Tibial artery (tissue), 4 donors: Measurements from ENCODE around the gene CDC20.

Experiments used
- DNase-seq, 2 donors: peaks; one replicate each; pipeline ENCODE4 v3.0.0-alpha.2; 2019
- H3K27ac ChIP-seq, 2 donors: fragments of 200-600 bp; sonication (generic) in 1 of 2; 1 replicate in 1 of 2; 2 replicates in 1 of 2; pipeline ENCODE4 v1.5.1; 2018 to 2019; ENCODE audit warnings: mild to moderate bottlenecking in 1 of 2
- H3K27me3 ChIP-seq, 2 donors: fragments of 200-600 bp; sonication (generic) in 1 of 2; one replicate each; pipeline versions ENCODE4 v1.5.1 to v1.6.0; 2016 to 2019
- H3K36me3 ChIP-seq, 3 donors: fragments of 200-600 bp; sonication (generic) in 2 of 3; one replicate each; pipeline ENCODE4 v1.5.1; 2016 to 2019; ENCODE audit warnings: mild to moderate bottlenecking in 2 of 3
- H3K4me1 ChIP-seq, 4 donors: fragments of 200-600 bp; sonication (generic) in 2 of 4; 1 replicate in 3 of 4; 2 replicates in 1 of 4; pipeline ENCODE4 v1.5.1; 2016 to 2019
- H3K4me3 ChIP-seq, 2 donors: fragments of 200-600 bp; sonication (generic) in 1 of 2; 1 replicate in 1 of 2; 2 replicates in 1 of 2; pipeline ENCODE4 v1.5.1; 2018 to 2019; ENCODE audit warnings: mild to moderate bottlenecking in 2 of 2
- H3K9me3 ChIP-seq, 3 donors: fragments of 200-600 bp; sonication (generic) in 1 of 3; one replicate each; pipeline ENCODE4 v1.5.1; 2016 to 2019
- intact Hi-C: fragments of 100-400 bp; cut with DNase I; formaldehyde crosslinking; loops from one replicate; pipeline ENCODE4 v1.15.0; 2023; ENCODE audit warnings: low total_unique reads
- TF ChIP-seq, protein P1 (sequence below), 2 experiments: fragments of 200-600 bp in 1 of 2; fragments of 450-650 bp in 1 of 2; IDR thresholded peaks; one replicate each; pipeline ENCODE4 v1.5.1; 2017 to 2019; ENCODE audit warnings: antibody characterized with exemption in 2 of 2, mild to moderate bottlenecking in 1 of 2, moderate library complexity in 1 of 2

The CDC20 gene

DNA sequence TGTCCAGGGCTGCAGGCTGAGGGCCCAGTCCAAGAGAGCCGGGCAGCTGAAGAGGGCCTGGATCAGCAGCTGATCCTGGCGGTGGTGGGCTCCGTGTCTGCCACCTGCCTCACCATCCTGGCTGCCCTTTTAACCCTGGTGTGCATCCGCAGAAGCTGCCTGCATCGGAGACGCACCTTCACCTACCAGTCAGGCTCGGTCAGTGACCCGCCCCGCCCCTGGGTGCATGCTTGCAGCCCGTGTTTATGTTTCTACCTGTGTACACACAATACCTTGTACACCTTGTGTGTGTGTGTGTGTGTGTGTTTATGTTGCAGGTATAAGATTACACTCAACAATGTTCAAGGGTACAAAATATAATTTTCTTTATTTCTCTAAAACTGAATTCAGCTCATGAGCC lies 45.0 kb upstream of the CDC20 start:
- TF ChIP-seq, protein P1, sequence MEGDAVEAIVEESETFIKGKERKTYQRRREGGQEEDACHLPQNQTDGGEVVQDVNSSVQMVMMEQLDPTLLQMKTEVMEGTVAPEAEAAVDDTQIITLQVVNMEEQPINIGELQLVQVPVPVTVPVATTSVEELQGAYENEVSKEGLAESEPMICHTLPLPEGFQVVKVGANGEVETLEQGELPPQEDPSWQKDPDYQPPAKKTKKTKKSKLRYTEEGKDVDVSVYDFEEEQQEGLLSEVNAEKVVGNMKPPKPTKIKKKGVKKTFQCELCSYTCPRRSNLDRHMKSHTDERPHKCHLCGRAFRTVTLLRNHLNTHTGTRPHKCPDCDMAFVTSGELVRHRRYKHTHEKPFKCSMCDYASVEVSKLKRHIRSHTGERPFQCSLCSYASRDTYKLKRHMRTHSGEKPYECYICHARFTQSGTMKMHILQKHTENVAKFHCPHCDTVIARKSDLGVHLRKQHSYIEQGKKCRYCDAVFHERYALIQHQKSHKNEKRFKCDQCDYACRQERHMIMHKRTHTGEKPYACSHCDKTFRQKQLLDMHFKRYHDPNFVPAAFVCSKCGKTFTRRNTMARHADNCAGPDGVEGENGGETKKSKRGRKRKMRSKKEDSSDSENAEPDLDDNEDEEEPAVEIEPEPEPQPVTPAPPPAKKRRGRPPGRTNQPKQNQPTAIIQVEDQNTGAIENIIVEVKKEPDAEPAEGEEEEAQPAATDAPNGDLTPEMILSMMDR (IDR thresholded peaks at IDR 0.05), result no peak
- H3K27me3 ChIP-seq, result no peaks in the 10 kb centered on the region
- peak in 1 of 2 donors; percentile 44 for DNase-seq
- intact Hi-C loops, result no loop called here
- no peaks in the 10 kb centered on the region for H3K4me1 ChIP-seq
- no peaks in the 10 kb centered on the region for H3K9me3 ChIP-seq
- H3K36me3 ChIP-seq, result no peaks in the 10 kb centered on the region
- no peak overlapping the region for H3K27ac ChIP-seq
- no peak overlapping the region for H3K4me3 ChIP-seq

DNA sequence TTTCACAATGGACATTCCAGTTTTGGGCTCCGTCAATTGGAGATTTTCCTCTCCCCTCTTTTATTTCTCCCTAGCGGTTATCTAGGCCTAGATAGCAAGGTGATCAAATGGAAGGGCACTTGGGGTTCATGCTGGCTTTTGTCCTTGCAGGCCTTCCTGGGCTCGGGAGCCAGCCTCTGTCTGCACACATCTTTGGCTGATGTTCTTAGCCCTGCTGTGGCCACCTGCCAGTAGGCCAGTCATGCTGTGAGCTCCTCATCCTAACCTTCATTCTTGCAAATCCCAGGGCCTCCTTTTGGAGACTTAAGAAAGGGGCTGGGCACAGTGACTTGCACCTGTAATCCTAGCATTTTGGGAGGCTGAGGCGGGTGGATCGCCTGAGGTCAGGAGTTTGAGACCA lies 44.5 kb upstream of the CDC20 start:
- intact Hi-C loops, result no loop called here
- H3K9me3 ChIP-seq, result no peaks in the 10 kb centered on the region
- TF ChIP-seq, protein P1 (IDR thresholded peaks at IDR 0.05), result no peak
- no peak overlapping the region for H3K4me3 ChIP-seq
- H3K4me1 ChIP-seq, result no peaks in the 10 kb centered on the region
- peak in 1 of 2 donors; percentile 17 for DNase-seq
- H3K36me3 ChIP-seq, result no peaks in the 10 kb centered on the region
- no peaks in the 10 kb centered on the region for H3K27me3 ChIP-seq
- no peak overlapping the region for H3K27ac ChIP-seq

DNA sequence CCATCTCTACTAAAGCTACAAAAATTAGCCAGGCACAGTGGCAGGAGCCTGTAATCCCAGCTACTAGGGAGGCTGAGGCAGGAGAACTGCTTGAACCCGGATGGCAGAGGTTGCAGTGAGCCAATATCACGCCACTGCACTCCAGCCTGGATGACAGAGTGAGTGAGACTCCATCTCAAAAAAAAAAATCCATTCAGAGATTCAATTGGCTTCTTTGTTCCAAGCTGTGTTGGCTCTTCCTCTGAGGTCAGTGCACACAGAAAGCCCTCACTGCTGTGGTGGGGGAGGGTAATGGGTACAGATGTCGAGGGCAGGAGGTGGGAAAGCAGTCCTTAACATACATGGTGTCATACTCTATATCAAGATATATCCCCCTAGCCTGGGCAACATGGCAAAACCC lies 43.3 kb upstream of the CDC20 start:
- Histone ChIP-seq H3K9me3 (no peaks in the 10 kb centered on the region), H3K27me3 (no peaks in the 10 kb centered on the region), H3K4me1 (no peaks in the 10 kb centered on the region), H3K27ac (no peak overlapping the region), H3K36me3 (no peaks in the 10 kb centered on the region), H3K4me3 (no peak overlapping the region)
- intact Hi-C loops, result no loop called here
- TF ChIP-seq, protein P1 (IDR thresholded peaks at IDR 0.05), result no peak
- peak in 1 of 2 donors; percentile 16 for DNase-seq

DNA sequence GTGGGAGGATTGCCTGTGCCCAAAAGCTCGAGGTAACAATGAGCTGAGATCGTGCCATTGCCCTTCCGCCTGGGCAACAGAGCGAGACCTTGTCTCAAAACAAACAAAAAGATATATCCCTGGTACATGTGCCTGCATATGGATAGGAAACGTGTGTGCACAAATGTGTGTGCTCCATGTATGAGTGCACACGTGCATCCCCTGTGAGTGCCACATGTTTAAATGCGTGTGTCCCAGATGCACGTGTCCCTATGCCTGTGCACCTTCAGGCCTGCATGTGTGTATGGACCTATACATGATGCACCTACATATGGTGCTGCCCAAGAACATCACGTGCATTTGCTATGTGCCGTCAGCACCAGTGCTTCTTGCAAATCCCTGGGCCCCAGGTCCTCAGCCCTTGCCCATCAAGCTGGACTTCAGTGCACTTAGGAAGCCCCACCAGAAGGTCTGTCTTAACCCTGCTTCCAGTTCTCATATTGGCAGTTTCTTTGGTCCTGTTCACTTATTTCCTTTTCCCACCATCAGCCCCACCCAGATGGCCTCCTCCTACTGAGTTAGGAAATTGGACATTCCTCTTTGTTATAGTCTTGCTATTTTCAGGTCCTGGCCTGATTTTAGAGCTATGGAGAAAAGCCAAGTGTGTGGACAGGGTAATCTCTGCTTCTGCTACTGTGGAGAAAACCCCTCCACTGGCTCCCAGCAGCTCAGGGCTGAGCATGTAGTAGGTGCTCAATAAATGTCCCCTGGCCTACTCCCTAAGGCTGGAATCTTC lies 42.6 kb upstream of the CDC20 start:
- Histone ChIP-seq H3K27me3 (no peaks in the 10 kb centered on the region), H3K9me3 (no peaks in the 10 kb centered on the region), H3K4me3 (no peak overlapping the region), H3K36me3 (no peaks in the 10 kb centered on the region), H3K4me1 (no peaks in the 10 kb centered on the region), H3K27ac (no peak overlapping the region)
- TF ChIP-seq, protein P1 (IDR thresholded peaks at IDR 0.05), result no peak
- intact Hi-C loops, result no loop called here
- DNase-seq, result peak in 1 of 2 donors; percentile 35

DNA sequence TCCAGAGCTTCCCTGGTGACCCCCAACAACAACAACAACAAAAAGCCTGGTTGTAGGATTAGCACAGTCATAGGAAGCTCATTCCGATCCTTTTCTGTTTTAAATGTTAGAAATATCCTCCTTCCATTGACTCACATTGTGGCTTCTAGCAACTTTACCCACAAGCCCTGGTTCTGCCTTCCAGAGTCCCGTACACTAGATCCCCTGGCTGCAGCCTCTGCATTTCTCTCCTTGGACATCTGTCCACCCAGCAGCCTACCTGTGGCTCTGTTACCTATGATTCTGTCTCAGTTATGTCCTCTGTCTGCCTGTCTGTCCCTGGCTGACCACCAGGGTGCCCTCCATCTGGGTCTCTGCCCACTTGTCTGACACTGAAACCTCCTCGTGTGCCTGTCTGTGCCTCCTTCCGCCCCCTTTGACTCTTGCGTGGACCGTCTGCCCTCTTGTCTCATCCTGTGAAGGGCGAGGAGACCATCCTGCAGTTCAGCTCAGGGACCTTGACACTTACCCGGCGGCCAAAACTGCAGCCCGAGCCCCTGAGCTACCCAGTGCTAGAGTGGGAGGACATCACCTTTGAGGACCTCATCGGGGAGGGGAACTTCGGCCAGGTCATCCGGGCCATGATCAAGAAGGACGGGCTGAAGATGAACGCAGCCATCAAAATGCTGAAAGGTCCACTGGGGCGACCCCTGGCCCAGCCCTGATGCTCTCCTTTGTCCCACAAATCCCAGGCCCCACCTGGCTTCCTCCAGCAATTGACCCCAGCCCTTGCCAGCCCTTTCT lies 41.9 kb upstream of the CDC20 start:
- Histone ChIP-seq H3K27me3 (no peaks in the 10 kb centered on the region), H3K36me3 (no peaks in the 10 kb centered on the region), H3K4me3 (no peak overlapping the region), H3K27ac (no peak overlapping the region), H3K4me1 (no peaks in the 10 kb centered on the region), H3K9me3 (no peaks in the 10 kb centered on the region)
- TF ChIP-seq, protein P1 (IDR thresholded peaks at IDR 0.05), result peak in 1 of 2 experiments; percentile 19
- peak in 1 of 2 donors; percentile 55 for DNase-seq
- intact Hi-C loops, result no loop called here
